Right lobe of liver (tissue), 4 donors: ENCODE results near the gene DYNLL1.

Experiments used
- POLR2A ChIP-seq: fragments of 450-650 bp; IDR thresholded peaks from one replicate; pipeline ENCODE4 v1.6.1; 2017; ENCODE audit warnings: antibody characterized with exemption, mild to moderate bottlenecking
- TF ChIP-seq, protein P1 (sequence below), 4 donors: fragments of 200-600 bp in 3 of 4; fragments of 450-650 bp in 1 of 4; IDR thresholded peaks; one replicate each; pipeline versions ENCODE4 v1.5.1 to v1.8.0; 2016 to 2022; ENCODE audit warnings: antibody characterized with exemption in 4 of 4, mild to moderate bottlenecking in 2 of 4
- donor health status: DM: no; HTN: no; CAD: no.
- donor health status: DM: no; HTN: no; CAD: no.
- donor health status: DM: no; HTN: yes; CAD: no.

DNA sequence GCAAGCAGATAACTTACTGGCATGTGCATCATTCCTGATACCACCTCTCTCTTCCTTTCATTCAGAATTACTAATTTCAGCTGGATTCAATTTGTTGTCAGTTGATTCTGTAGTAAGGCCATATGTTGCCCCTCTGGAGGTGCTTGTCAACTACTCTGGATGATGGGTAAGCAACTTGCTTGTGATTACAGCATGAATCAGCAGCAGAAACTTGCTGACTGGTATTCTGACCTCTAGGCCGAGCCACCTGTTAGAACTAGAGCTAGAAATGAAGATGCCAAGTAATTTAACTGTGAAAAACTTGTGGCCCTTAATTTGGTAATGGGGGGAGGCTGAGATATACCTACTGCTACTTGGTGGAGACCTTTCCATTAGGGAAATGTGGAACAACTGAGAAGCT is 43.4 kb downstream of the DYNLL1 start:
- TF ChIP-seq, protein P1, sequence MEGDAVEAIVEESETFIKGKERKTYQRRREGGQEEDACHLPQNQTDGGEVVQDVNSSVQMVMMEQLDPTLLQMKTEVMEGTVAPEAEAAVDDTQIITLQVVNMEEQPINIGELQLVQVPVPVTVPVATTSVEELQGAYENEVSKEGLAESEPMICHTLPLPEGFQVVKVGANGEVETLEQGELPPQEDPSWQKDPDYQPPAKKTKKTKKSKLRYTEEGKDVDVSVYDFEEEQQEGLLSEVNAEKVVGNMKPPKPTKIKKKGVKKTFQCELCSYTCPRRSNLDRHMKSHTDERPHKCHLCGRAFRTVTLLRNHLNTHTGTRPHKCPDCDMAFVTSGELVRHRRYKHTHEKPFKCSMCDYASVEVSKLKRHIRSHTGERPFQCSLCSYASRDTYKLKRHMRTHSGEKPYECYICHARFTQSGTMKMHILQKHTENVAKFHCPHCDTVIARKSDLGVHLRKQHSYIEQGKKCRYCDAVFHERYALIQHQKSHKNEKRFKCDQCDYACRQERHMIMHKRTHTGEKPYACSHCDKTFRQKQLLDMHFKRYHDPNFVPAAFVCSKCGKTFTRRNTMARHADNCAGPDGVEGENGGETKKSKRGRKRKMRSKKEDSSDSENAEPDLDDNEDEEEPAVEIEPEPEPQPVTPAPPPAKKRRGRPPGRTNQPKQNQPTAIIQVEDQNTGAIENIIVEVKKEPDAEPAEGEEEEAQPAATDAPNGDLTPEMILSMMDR (IDR thresholded peaks at IDR 0.05), result no peak
- no peak for TF ChIP-seq POLR2A
